Thyroid gland (tissue), 4 donors: ENCODE data around the gene PALM. TPM values are rescaled to one million over a fixed set of nuclear protein-coding genes. Genes with fewer than 3 reads are reported as not detected.
"Not testable (repeated sequence)": the region's sequence is repeated elsewhere in the genome, so short reads cannot be mapped to it uniquely, and the experiment has no call there.

Source experiments
- DNase-seq, 2 donors: peaks; one replicate each; pipeline ENCODE4 v3.0.0-alpha.2; 2019
- H3K27ac ChIP-seq, 3 donors: fragments of 200-600 bp; sonication (generic); 1 replicate in 2 of 3; 2 replicates in 1 of 3; pipeline ENCODE4 v1.5.1; 2016 to 2019; ENCODE audit warnings: mild to moderate bottlenecking in 1 of 3, moderate library complexity in 1 of 3
- H3K27me3 ChIP-seq: fragments of 200-600 bp; sonication (generic); one replicate; pipeline ENCODE4 v1.5.1; 2019
- H3K36me3 ChIP-seq, 2 donors: fragments of 200-600 bp; sonication (generic); one replicate each; pipeline ENCODE4 v1.5.1; 2016 to 2019
- H3K4me1 ChIP-seq, 2 donors: fragments of 200-600 bp; sonication (generic); one replicate each; pipeline ENCODE4 v1.5.1; 2017 to 2019
- H3K4me3 ChIP-seq, 3 donors: fragments of 200-600 bp; sonication (generic); replicated peaks in 1 of 3; 1 replicate in 2 of 3; 2 replicates in 1 of 3; pipeline ENCODE4 v1.5.1; 2016; ENCODE audit warnings: mild to moderate bottlenecking in 1 of 3
- H3K9me3 ChIP-seq: fragments of 200-600 bp; sonication (generic); one replicate; pipeline ENCODE4 v1.5.1; 2017
- CTCF ChIP-seq, 6 experiments: fragments of 200-600 bp in 3 of 6; fragments of 450-650 bp in 3 of 6; sonication (generic) in 3 of 6; IDR thresholded peaks; one replicate each; pipeline ENCODE4 v1.5.1; 2016 to 2019; ENCODE audit warnings: antibody characterized with exemption in 6 of 6, mild to moderate bottlenecking in 2 of 6, inconsistent platforms in 1 of 6, moderate library complexity in 1 of 6
- POLR2A ChIP-seq, 2 donors: fragments of 450-650 bp; IDR thresholded peaks; one replicate each; pipeline ENCODE4 v1.6.1; 2017; ENCODE audit warnings: antibody characterized with exemption in 2 of 2, mild to moderate bottlenecking in 2 of 2, moderate library complexity in 1 of 2
- WGBS, 2 donors: methylation state at CpG; one replicate each; pipeline ENCODE4 v1.1.5; 2017; 5-methylcytosine and 5-hydroxymethylcytosine counted together
- intact Hi-C: fragments of 100-400 bp; cut with DNase I; formaldehyde crosslinking; loops from one replicate; pipeline ENCODE4 v1.15.1; 2023
- total RNA-seq, 4 donors: library from RNA; depleted of rRNA; stranded (reverse); fragments of >200 nt; gene quantifications; one replicate each; pipeline ENCODE4 v1.2.3, GENCODE V29; 2016

PALM gene
- total RNA-seq, 4 donors from 2014 or later: 18.9 to 45.5 (median 27.7) TPM

- Histone ChIP-seq H3K9me3 (no peaks in the 10 kb centered on the region), H3K27ac (no peak overlapping the region), H3K4me1 (no peaks in the 10 kb centered on the region), H3K36me3 (no peaks in the 10 kb centered on the region), H3K27me3 (no peaks in the 10 kb centered on the region), H3K4me3 (no peak overlapping the region)
- intact Hi-C loops: no loop called here
- no peak for DNase-seq
- 46 to 54% methylated on average over 30 to 37 of the region's 41 CpGs for WGBS, 2 donors
- TF ChIP-seq POLR2A (IDR thresholded peaks at IDR 0.05) (no peak), CTCF (IDR thresholded peaks at IDR 0.05) (no peak)
Measured at GRCh38 chr19:694481-695351, 14.0 kb upstream of the PALM start.

- Histone ChIP-seq H3K4me3 (no peak within 1 kb of the TSS), H3K4me1 (no peaks in the 10 kb centered on the region), H3K27ac (no peak within 1 kb of the TSS), H3K9me3 (no peaks in the 10 kb centered on the region), H3K36me3 (no peaks in the 10 kb centered on the region), H3K27me3 (no peaks in the 10 kb centered on the region)
- intact Hi-C loops: no loop called here
- TF ChIP-seq CTCF (IDR thresholded peaks at IDR 0.05) (no peak), POLR2A (IDR thresholded peaks at IDR 0.05) (no peak)
- WGBS, 2 donors: 82 to 83% methylated on average over 19 to 20 of the region's 31 CpGs
- no peak for DNase-seq
Measured at GRCh38 chr19:695352-695949, 13.3 kb upstream of the PALM start, which contains the start of gene PRSS57. PRSS57 (minus strand) TSS chr19:695452; CDS start chr19:695430, 22 bp downstream.

- H3K36me3 ChIP-seq, H3K4me3 ChIP-seq, H3K27me3 ChIP-seq, DNase-seq, intact Hi-C loops, H3K27ac ChIP-seq, H3K9me3 ChIP-seq, H3K4me1 ChIP-seq: not testable (repeated sequence)
- 95 to 96% methylated on average over 15 of the region's 15 CpGs for WGBS, 2 donors
Measured at GRCh38 chr19:698529-698928, 10.2 kb upstream of the PALM start.

- H3K27me3 ChIP-seq: not testable (repeated sequence)
Measured at GRCh38 chr19:699885-700284, 8.8 kb upstream of the PALM start.

GRCh38 chr19:702847-703246 is 5.9 kb upstream of the PALM start:
- H3K27me3 ChIP-seq, H3K4me3 ChIP-seq, H3K9me3 ChIP-seq, intact Hi-C loops, H3K27ac ChIP-seq, H3K36me3 ChIP-seq, DNase-seq: not testable (repeated sequence)
- peaks cover 4 to 23% of the 10 kb centered on the region in 2 donors for H3K4me1 ChIP-seq
- whole genome bisulfite sequencing, 2 donors: 55 to 57% methylated on average over 6 of the region's 6 CpGs

More at GRCh38 chr19:699885-700284, 8.8 kb upstream of the PALM start:
- WGBS, 2 donors: 78 to 85% methylated on average over 12 to 14 of the region's 14 CpGs
- H3K4me1 ChIP-seq: peaks cover 4 to 11% of the 10 kb centered on the region in 2 donors
- H3K9me3 ChIP-seq, intact Hi-C loops, H3K4me3 ChIP-seq, H3K27ac ChIP-seq, H3K36me3 ChIP-seq, DNase-seq: not testable (repeated sequence)

- TF ChIP-seq CTCF (IDR thresholded peaks at IDR 0.05): no peak
- no peak for TF ChIP-seq POLR2A (IDR thresholded peaks at IDR 0.05)
- H3K27ac ChIP-seq: no peak overlapping the region
- intact Hi-C loops: no loop called here
Measured at GRCh38 chr19:703329-703650, 5.4 kb upstream of the PALM start.

More at GRCh38 chr19:703329-703650, 5.4 kb upstream of the PALM start:
- Histone ChIP-seq H3K27me3 (no peaks in the 10 kb centered on the region), H3K9me3 (no peaks in the 10 kb centered on the region), H3K4me1 (peaks cover 4 to 28% of the 10 kb centered on the region in 2 donors), H3K36me3 (no peaks in the 10 kb centered on the region), H3K4me3 (no peak overlapping the region)
- no peak for DNase-seq
- 40 to 58% methylated on average over 3 to 4 of the region's 4 CpGs for WGBS, 2 donors
